HEK293T (cell line): ENCODE measurements around the gene RMDN2.

Experiments used
- CTCF ChIA-PET: fragments of 350-600 bp; formaldehyde crosslinking; extraction: SDS; loops from one replicate; lab custom pipeline; 2021; ENCODE audit warnings: antibody characterized with exemption, inconsistent platforms; lab: Yijun Ruan, JAX
- POLR2A ChIA-PET: fragments of 350-600 bp; formaldehyde crosslinking; extraction: SDS; loops from one replicate; lab custom pipeline; 2020; ENCODE audit warnings: antibody characterized with exemption, inconsistent platforms; lab: Yijun Ruan, JAX
- DNase-seq: peaks from one replicate; pipeline ENCODE4 v3.0.0; 2012; ENCODE audit warnings: mixed read lengths; ENCODE audit errors: extremely low spot score
- ARNT ChIP-seq: fragments of 450-650 bp; IDR thresholded peaks from 2 replicates; pipeline ENCODE4 v1.6.1; 2017; ENCODE audit warnings: mild to moderate bottlenecking
- BHLHE40 ChIP-seq: fragments of 450-650 bp; IDR thresholded peaks from 2 replicates; pipeline ENCODE4 v1.6.1; 2016; ENCODE audit warnings: mild to moderate bottlenecking, moderate library complexity, borderline replicate concordance
- CTBP1 ChIP-seq: fragments of 450-650 bp; IDR thresholded peaks from 2 replicates; pipeline ENCODE4 v1.6.1; 2016; ENCODE audit warnings: borderline replicate concordance
- ELF4 ChIP-seq: fragments of 450-650 bp; IDR thresholded peaks from 2 replicates; pipeline ENCODE4 v1.6.1; 2017; ENCODE audit warnings: antibody characterized with exemption
- FOXA1 ChIP-seq: fragments of 450-650 bp; IDR thresholded peaks from 2 replicates; pipeline ENCODE4 v1.6.1; 2016; ENCODE audit warnings: mild to moderate bottlenecking
- FOXK2 ChIP-seq: fragments of 450-650 bp; IDR thresholded peaks from 2 replicates; pipeline ENCODE4 v1.6.1; 2016; ENCODE audit warnings: mild to moderate bottlenecking
- FOXM1 ChIP-seq: fragments of 450-650 bp; IDR thresholded peaks from 2 replicates; pipeline ENCODE4 v1.6.1; 2017; ENCODE audit warnings: mild to moderate bottlenecking, borderline replicate concordance
- HDGF ChIP-seq: fragments of 450-650 bp; IDR thresholded peaks from 2 replicates; pipeline ENCODE4 v1.6.1; 2017; ENCODE audit warnings: antibody characterized with exemption, borderline replicate concordance
- L3MBTL2 ChIP-seq: fragments of 450-650 bp; conservative IDR thresholded peaks from 2 replicates; pipeline ENCODE4 v1.6.1; 2016; ENCODE audit warnings: mild to moderate bottlenecking
- LEF1 ChIP-seq: fragments of 450-650 bp; IDR thresholded peaks from 2 replicates; pipeline ENCODE4 v1.6.1; 2017; ENCODE audit warnings: mild to moderate bottlenecking, borderline replicate concordance
- NFRKB ChIP-seq: fragments of 450-650 bp; IDR thresholded peaks from 2 replicates; pipeline ENCODE4 v1.6.1; 2016; ENCODE audit warnings: mild to moderate bottlenecking, moderate library complexity
- SP1 ChIP-seq: fragments of 450-650 bp; IDR thresholded peaks from 2 replicates; pipeline ENCODE4 v1.6.1; 2017
- SUZ12 ChIP-seq: fragments of 450-650 bp; IDR thresholded peaks from 2 replicates; pipeline ENCODE4 v1.6.1; 2016; ENCODE audit warnings: mild to moderate bottlenecking
- TARDBP ChIP-seq: fragments of 450-650 bp; IDR thresholded peaks from 2 replicates; pipeline ENCODE4 v1.6.1; 2016
- ZNF384 ChIP-seq: fragments of 450-650 bp; IDR thresholded peaks from 2 replicates; pipeline ENCODE4 v1.6.1; 2016
- TF ChIP-seq, protein P1 (sequence below): fragments of 450-650 bp; IDR thresholded peaks from 2 replicates; pipeline ENCODE4 v1.6.1; 2016

RMDN2 gene

DNA sequence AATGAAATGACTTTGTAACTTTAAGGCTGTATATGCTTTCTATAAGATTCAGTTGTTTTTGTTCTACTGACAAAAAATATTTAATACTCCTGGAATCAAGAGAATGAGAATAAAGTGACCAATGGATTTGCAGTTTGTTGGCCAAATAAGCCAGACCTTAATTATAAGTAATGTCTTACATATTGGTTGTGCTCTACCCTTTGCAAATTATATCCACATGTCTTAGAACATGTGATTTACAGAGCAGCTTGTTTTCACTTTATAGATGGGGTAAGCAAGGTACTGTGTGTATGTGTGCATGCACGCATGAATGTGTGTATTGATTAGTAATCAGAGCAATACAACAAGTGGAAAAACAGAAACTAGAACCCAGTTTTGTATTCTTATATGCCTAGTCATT lies 59.1 kb downstream of the RMDN2 start:
- ChIA-PET POLR2A (no interaction called here), CTCF (interaction anchor here (0.7 to 1.0 kb wide), 2 partner anchors 239 to 290 kb away, joined by 3 to 4 read pairs; no protein-coding TSS in a partner anchor)
- DNase-seq, result no peak
- TF ChIP-seq LEF1, result no peak
- no peak for TF ChIP-seq FOXM1
- no peak for TF ChIP-seq BHLHE40
- TF ChIP-seq L3MBTL2, result no peak
- no peak for TF ChIP-seq SP1
- no peak for TF ChIP-seq HDGF

DNA sequence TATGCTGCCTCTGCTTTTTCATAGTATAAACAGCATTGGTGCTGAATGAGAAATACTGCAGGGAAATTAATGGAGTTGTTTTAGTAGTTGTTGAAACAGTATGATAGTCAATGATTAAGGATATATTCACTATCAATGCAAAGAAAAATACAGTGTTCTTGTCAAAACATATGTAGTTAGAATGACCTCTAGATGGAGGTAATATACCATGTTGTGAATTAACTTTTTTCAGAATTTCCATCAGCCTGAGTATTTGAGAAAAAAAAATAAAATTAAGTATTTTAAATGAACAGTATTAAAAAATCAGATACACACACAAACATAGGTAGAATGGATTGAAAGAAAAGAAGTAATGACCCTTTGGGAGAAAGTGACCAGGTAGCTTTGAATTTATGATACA lies 59.5 kb downstream of the RMDN2 start:
- no peak for DNase-seq
- TF ChIP-seq TARDBP (no peak), ZNF384 (peak; percentile 20; the same call in 1 of the 2 replicates), BHLHE40 (no peak)
- TF ChIP-seq, protein P1, sequence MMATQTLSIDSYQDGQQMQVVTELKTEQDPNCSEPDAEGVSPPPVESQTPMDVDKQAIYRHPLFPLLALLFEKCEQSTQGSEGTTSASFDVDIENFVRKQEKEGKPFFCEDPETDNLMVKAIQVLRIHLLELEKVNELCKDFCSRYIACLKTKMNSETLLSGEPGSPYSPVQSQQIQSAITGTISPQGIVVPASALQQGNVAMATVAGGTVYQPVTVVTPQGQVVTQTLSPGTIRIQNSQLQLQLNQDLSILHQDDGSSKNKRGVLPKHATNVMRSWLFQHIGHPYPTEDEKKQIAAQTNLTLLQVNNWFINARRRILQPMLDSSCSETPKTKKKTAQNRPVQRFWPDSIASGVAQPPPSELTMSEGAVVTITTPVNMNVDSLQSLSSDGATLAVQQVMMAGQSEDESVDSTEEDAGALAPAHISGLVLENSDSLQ, result no peak
- ChIA-PET CTCF (interaction anchor here (0.7 to 1.0 kb wide), 2 partner anchors 239 to 290 kb away, joined by 3 to 4 read pairs; no protein-coding TSS in a partner anchor), POLR2A (no interaction called here)

- CTCF ChIA-PET, result interaction anchor here (1.0 kb wide), 1 partner anchor 289 kb away, joined by 4 read pairs; no protein-coding TSS in a partner anchor
- no peak for DNase-seq
These were observed 60.2 kb downstream of the RMDN2 start for GRCh38 chr2:37985333-37985732.

DNA sequence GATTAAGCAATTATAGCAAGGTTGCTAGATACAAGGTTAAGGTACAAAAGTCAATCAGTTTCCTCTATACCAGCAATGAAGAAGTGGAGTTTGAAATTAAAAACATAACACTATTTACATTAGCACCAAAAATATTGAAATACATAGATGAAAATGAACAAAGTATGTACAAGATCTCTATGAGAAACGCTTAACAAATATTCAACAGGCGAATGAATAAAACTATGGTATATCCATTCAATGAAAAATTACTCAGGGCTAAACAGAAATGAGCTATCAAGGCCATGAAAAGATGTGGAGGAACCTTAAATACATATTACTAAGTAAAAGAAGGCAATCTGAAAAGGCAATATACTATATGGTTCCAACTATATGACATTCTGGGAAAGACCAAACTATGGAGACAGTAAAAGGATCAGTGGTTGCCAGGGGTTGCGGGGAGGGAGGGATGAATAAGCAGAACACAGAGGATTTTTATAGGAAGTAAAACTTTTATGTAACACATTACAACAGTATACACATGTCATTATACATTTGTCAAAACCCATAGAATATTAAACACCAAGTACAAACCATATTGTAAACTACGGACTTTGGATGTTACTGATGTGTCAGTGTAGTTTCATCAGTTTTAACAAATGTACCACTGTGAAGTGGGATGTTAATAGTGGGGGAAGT lies 62.1 kb downstream of the RMDN2 start:
- ChIA-PET CTCF (no interaction called here), POLR2A (no interaction called here)
- DNase-seq, result no peak
- TF ChIP-seq SP1 (no peak), ELF4 (no peak), LEF1 (no peak)

More at GRCh38 chr2:37985333-37985732, 60.2 kb downstream of the RMDN2 start:
- TF ChIP-seq ELF4 (no peak), SP1 (no peak), ZNF384 (no peak), ARNT (no peak), NFRKB (no peak), LEF1 (no peak), TARDBP (no peak), CTBP1 (no peak), FOXK2 (no peak)
- TF ChIP-seq, protein P1, result no peak
- POLR2A ChIA-PET, result no interaction called here

- POLR2A ChIA-PET, result no interaction called here
- TF ChIP-seq ZNF384, result no peak
- no peak for TF ChIP-seq SUZ12
- TF ChIP-seq NFRKB, result no peak
- TF ChIP-seq ARNT, result no peak
- no peak for TF ChIP-seq ELF4
- TF ChIP-seq TARDBP, result no peak
- TF ChIP-seq HDGF, result no peak
- TF ChIP-seq BHLHE40, result no peak
- no peak for TF ChIP-seq L3MBTL2
- DNase-seq, result no peak
- CTCF ChIA-PET, result interaction anchor here (0.6 kb wide), 1 partner anchor 117 kb away, joined by 4 read pairs; no protein-coding TSS in a partner anchor
These were observed 67.5 kb downstream of the RMDN2 start for GRCh38 chr2:37992601-37993000.

DNA sequence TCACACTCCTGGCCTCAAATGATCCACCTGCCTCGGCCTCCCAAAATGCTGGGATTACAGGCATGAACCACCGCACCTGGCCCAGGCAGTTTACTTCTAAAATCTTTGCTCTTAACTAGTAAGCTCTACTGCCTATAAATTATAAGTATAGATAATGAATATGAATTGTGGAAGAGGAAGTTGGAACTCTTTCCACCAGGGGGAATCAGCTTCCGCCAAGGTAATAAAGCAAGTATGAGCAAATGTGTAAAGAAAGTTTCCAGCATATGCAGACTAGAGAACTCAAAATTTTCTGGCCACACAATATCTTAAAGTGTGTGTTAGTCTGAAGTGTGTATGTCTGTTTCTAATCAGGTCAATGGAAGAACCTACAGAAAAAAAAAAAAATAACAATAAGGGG lies 68.1 kb downstream of the RMDN2 start:
- no peak for TF ChIP-seq L3MBTL2
- TF ChIP-seq FOXA1, result no peak
- TF ChIP-seq TARDBP, result no peak
- no peak for TF ChIP-seq SUZ12
- no peak for TF ChIP-seq HDGF
- no peak for TF ChIP-seq FOXK2
- no peak for TF ChIP-seq CTBP1
- TF ChIP-seq, protein P1, result no peak
- no peak for TF ChIP-seq NFRKB
- ChIA-PET CTCF (interaction anchor here (0.6 kb wide), 1 partner anchor 207 kb away, joined by 5 read pairs; no protein-coding TSS in a partner anchor), POLR2A (no interaction called here)
- no peak for DNase-seq

DNA sequence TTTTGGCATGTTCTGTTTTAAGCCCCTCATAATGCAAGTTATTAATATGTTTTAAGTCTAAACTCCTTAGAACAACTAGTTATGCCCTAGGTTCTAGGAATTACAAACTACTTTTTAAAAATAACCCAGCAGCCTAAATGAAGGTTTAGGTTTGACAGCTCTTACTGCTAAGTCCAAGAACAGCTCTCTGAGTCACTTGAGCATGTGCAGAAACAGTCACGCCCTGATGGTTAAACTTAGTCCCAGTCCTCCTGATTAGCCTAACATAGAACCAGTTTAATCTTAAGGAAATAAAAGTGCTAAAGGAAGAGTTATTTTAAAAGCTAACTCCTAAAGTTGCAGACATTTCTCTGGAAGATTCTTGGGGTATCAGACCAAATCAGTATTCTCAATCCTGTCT lies 72.5 kb downstream of the RMDN2 start:
- no peak for DNase-seq
- CTCF ChIA-PET, result no interaction called here
- TF ChIP-seq ELF4, result no peak
- no peak for TF ChIP-seq CTBP1
- no peak for TF ChIP-seq SP1
- TF ChIP-seq FOXK2, result no peak
- no peak for TF ChIP-seq TARDBP
- TF ChIP-seq BHLHE40, result no peak
- TF ChIP-seq LEF1, result no peak
- no peak for TF ChIP-seq ZNF384
- no peak for TF ChIP-seq NFRKB
- TF ChIP-seq, protein P1, result no peak
- no peak for TF ChIP-seq FOXA1
- no peak for TF ChIP-seq HDGF
- no peak for TF ChIP-seq L3MBTL2
- TF ChIP-seq ARNT, result no peak
- TF ChIP-seq FOXM1, result no peak
- POLR2A ChIA-PET, result no interaction called here
